Vagina (tissue), 2 donors: ENCODE data around the gene SLC19A1. TPM values are rescaled to one million over a fixed set of nuclear protein-coding genes. Genes with fewer than 3 reads are reported as not detected.
A peak's percentile ranks its signal among the peaks of the same experiment; 100 is the strongest.

Experiments used
- DNase-seq, 2 donors: peaks; one replicate each; pipeline ENCODE4 v3.0.0-alpha.2; 2017; ENCODE audit errors: extremely low spot score in 2 of 2
- H3K27ac ChIP-seq: fragments of 200-600 bp; sonication (generic); one replicate; pipeline ENCODE4 v1.5.1; 2019
- H3K27me3 ChIP-seq: fragments of 200-600 bp; sonication (generic); one replicate; pipeline ENCODE4 v1.5.1; 2019
- H3K36me3 ChIP-seq, 2 donors: fragments of 200-600 bp; sonication (generic); one replicate each; pipeline ENCODE4 v1.5.1; 2017 to 2019
- H3K4me1 ChIP-seq: fragments of 200-600 bp; sonication (generic); one replicate; pipeline ENCODE4 v1.5.1; 2019
- H3K4me3 ChIP-seq, 2 donors: fragments of 200-600 bp; sonication (generic); 1 replicate in 1 of 2; 2 replicates in 1 of 2; pipeline ENCODE4 v1.5.1; 2016 to 2019
- H3K9me3 ChIP-seq: fragments of 200-600 bp; sonication (generic); one replicate; pipeline ENCODE4 v1.5.1; 2019
- POLR2AphosphoS5 ChIP-seq, 2 donors: sonication (generic); formaldehyde crosslinking; IDR thresholded peaks; one replicate each; pipeline ENCODE4 v1.9.0; 2017; ENCODE audit warnings: antibody characterized with exemption in 2 of 2, mild to moderate bottlenecking in 2 of 2, low read depth in 1 of 2; ENCODE audit not compliant: insufficient read depth in 1 of 2
- intact Hi-C: fragments of 100-400 bp; cut with DNase I; formaldehyde crosslinking; loops from one replicate; pipeline ENCODE4 v1.15.1; 2023
- microRNA-seq: library from miRNA; unstranded; fragments of <30 nt; microRNA quantifications from one replicate; pipeline ENCODE4, GENCODE V29; 2017; ENCODE audit warnings: borderline number of aligned reads, borderline replicate concordance
- small RNA-seq: library from RNA; depleted of rRNA; stranded (forward); fragments of <200 nt; gene quantifications from one replicate; pipeline ENCODE3, GENCODE V24; 2016
- total RNA-seq: library from RNA; depleted of rRNA; stranded (reverse); fragments of >200 nt; gene quantifications from one replicate; pipeline ENCODE4 v1.2.3, GENCODE V29; 2016
- TF ChIP-seq, protein P1 (sequence below), 3 experiments: fragments of 450-650 bp in 2 of 3; fragments of 200-600 bp in 1 of 3; sonication (generic) in 1 of 3; IDR thresholded peaks; one replicate each; pipeline ENCODE4 v1.5.1; 2017 to 2019; ENCODE audit warnings: antibody characterized with exemption in 3 of 3, mild to moderate bottlenecking in 2 of 3, moderate library complexity in 2 of 3

SLC19A1 gene
- total RNA-seq, 1 donor from 2014 or later = 4.9 TPM

DNA sequence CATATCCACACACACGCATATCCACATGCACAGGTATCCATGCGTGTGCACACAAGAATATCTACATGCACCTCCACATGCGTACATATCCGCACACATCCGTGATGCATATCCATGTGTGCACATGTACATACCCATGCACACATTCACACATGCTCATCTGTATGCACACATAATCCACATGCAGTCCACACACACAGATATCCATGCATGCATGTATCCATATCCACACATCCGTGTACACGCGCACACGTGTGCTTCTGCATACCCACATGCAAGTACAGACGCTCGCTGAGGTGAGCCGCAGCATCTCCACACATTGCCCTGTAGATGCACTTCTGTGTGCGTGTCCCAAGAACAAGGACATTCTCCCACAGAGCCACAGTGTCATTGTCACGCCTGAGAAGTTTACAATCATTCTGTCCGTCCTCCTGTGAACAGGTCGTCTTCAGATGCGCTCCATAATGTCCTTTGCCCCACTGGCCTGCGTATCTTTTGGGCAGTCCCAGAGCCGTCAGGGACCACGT lies 93.9 kb downstream of the SLC19A1 start:
- no peaks in the 10 kb centered on the region for H3K36me3 ChIP-seq
- no peaks in the 10 kb centered on the region for H3K27me3 ChIP-seq
- no peaks in the 10 kb centered on the region for H3K9me3 ChIP-seq
- H3K27ac ChIP-seq = no peak overlapping the region
- H3K4me1 ChIP-seq = peaks cover 35% of the 10 kb centered on the region
- TF ChIP-seq, protein P1, sequence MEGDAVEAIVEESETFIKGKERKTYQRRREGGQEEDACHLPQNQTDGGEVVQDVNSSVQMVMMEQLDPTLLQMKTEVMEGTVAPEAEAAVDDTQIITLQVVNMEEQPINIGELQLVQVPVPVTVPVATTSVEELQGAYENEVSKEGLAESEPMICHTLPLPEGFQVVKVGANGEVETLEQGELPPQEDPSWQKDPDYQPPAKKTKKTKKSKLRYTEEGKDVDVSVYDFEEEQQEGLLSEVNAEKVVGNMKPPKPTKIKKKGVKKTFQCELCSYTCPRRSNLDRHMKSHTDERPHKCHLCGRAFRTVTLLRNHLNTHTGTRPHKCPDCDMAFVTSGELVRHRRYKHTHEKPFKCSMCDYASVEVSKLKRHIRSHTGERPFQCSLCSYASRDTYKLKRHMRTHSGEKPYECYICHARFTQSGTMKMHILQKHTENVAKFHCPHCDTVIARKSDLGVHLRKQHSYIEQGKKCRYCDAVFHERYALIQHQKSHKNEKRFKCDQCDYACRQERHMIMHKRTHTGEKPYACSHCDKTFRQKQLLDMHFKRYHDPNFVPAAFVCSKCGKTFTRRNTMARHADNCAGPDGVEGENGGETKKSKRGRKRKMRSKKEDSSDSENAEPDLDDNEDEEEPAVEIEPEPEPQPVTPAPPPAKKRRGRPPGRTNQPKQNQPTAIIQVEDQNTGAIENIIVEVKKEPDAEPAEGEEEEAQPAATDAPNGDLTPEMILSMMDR (IDR thresholded peaks at IDR 0.05) = no peak
- peak in 1 of 2 donors; percentile 17 for TF ChIP-seq POLR2AphosphoS5 (IDR thresholded peaks at IDR 0.05; ENCODE audit: insufficient read depth in 1 of 2, low read depth in 1 of 2)
- no peak overlapping the region for H3K4me3 ChIP-seq
- intact Hi-C loops = loop anchor here (10.0 kb wide), 2 partner anchors 294 to 494 kb away; no protein-coding TSS in a partner anchor
- no peak for DNase-seq

Small RNA genes lying within 50 kb of the gene (microRNA-seq; reads per million reads assigned to microRNA genes)
- 7.2 reads per million, percentile 15 among the genes with 10 or more reads in this experiment for gene MIR6815

Small RNA genes lying within 50 kb of the gene (small RNA-seq; reads per million reads assigned to genes)
- not detected for gene MIR6815

Other genes starting within 250 kb of the SLC19A1 start
- gene COL18A1, start 137.3 kb downstream of the SLC19A1 start, total RNA-seq = 86.7 TPM
- gene PCBP3, start 101.3 kb upstream of the SLC19A1 start, total RNA-seq = 4.9 TPM